ENCODE data around the gene MYO1B.

The MYO1B gene

GRCh38 chr2:191374939-191375338 lies 129.7 kb downstream of the MYO1B start:
- WGBS (ENCODE audit: insufficient coverage, insufficient read length): no CpG with 5 or more reads among the region's 1 CpG
- no peaks in the 10 kb centered on the region for H3K9me3 ChIP-seq (ENCODE audit: control insufficient read depth, insufficient read depth, low read length)

GRCh38 chr2:191376981-191377629 lies 131.9 kb downstream of the MYO1B start:
- Histone ChIP-seq H3K27ac (ENCODE audit: low read length) (no peak overlapping the region), H3K27me3 (ENCODE audit: control insufficient read depth, insufficient read depth, low read length) (no peaks in the 10 kb centered on the region), H3K4me1 (ENCODE audit: control insufficient read depth, insufficient read depth, low read length) (no peaks in the 10 kb centered on the region), H3K36me3 (ENCODE audit: control insufficient read depth, insufficient read depth, low read length) (no peaks in the 10 kb centered on the region), H3K4me3 (ENCODE audit: low read length) (no peak overlapping the region), H3K9me3 (ENCODE audit: control insufficient read depth, insufficient read depth, low read length) (no peaks in the 10 kb centered on the region)
- WGBS (ENCODE audit: insufficient coverage, insufficient read length): 100% methylated on average over 1 of the region's 3 CpGs
- no peak for DNase-seq (ENCODE audit: low read depth, low spot score)

More at GRCh38 chr2:191374939-191375338, 129.7 kb downstream of the MYO1B start:
- Histone ChIP-seq H3K4me3 (ENCODE audit: low read length) (no peak overlapping the region), H3K36me3 (ENCODE audit: control insufficient read depth, insufficient read depth, low read length) (no peaks in the 10 kb centered on the region), H3K27ac (ENCODE audit: low read length) (no peak overlapping the region), H3K4me1 (ENCODE audit: control insufficient read depth, insufficient read depth, low read length) (no peaks in the 10 kb centered on the region), H3K27me3 (ENCODE audit: control insufficient read depth, insufficient read depth, low read length) (no peaks in the 10 kb centered on the region)
- DNase-seq (ENCODE audit: low read depth, low spot score): no peak

GRCh38 chr2:191379375-191379774 lies 134.2 kb downstream of the MYO1B start:
- H3K27ac ChIP-seq (ENCODE audit: low read length): no peak overlapping the region
- no peak overlapping the region for H3K4me3 ChIP-seq (ENCODE audit: low read length)
- no peaks in the 10 kb centered on the region for H3K9me3 ChIP-seq (ENCODE audit: control insufficient read depth, insufficient read depth, low read length)
- H3K4me1 ChIP-seq (ENCODE audit: control insufficient read depth, insufficient read depth, low read length): no peaks in the 10 kb centered on the region
- H3K27me3 ChIP-seq (ENCODE audit: control insufficient read depth, insufficient read depth, low read length): no peaks in the 10 kb centered on the region
- peaks cover 3% of the 10 kb centered on the region; the same call in 1 of the 2 replicates for H3K36me3 ChIP-seq (ENCODE audit: control insufficient read depth, insufficient read depth, low read length)
- no peak for DNase-seq (ENCODE audit: low read depth, low spot score)

GRCh38 chr2:191382801-191383200 lies 137.6 kb downstream of the MYO1B start:
- H3K36me3 ChIP-seq (ENCODE audit: control insufficient read depth, insufficient read depth, low read length): peaks cover 6% of the 10 kb centered on the region; the same call in 1 of the 2 replicates
- no peak overlapping the region for H3K4me3 ChIP-seq (ENCODE audit: low read length)
- no peaks in the 10 kb centered on the region for H3K9me3 ChIP-seq (ENCODE audit: control insufficient read depth, insufficient read depth, low read length)
- H3K27ac ChIP-seq (ENCODE audit: low read length): no peak overlapping the region
- H3K27me3 ChIP-seq (ENCODE audit: control insufficient read depth, insufficient read depth, low read length): no peaks in the 10 kb centered on the region
- no peaks in the 10 kb centered on the region; the same call in 1 of the 2 replicates for H3K4me1 ChIP-seq (ENCODE audit: control insufficient read depth, insufficient read depth, low read length)
- no CpG with 5 or more reads among the region's 1 CpG for WGBS (ENCODE audit: insufficient coverage, insufficient read length)
- no peak for DNase-seq (ENCODE audit: low read depth, low spot score)

- H3K27ac ChIP-seq (ENCODE audit: low read length): no peak overlapping the region
- H3K4me3 ChIP-seq (ENCODE audit: low read length): no peak overlapping the region
- no CpG with 5 or more reads among the region's 1 CpG for WGBS (ENCODE audit: insufficient coverage, insufficient read length)
- H3K9me3 ChIP-seq (ENCODE audit: control insufficient read depth, insufficient read depth, low read length): no peaks in the 10 kb centered on the region
- peaks cover 6% of the 10 kb centered on the region; the same call in 1 of the 2 replicates for H3K36me3 ChIP-seq (ENCODE audit: control insufficient read depth, insufficient read depth, low read length)
- DNase-seq (ENCODE audit: low read depth, low spot score): no peak
- no peaks in the 10 kb centered on the region for H3K27me3 ChIP-seq (ENCODE audit: control insufficient read depth, insufficient read depth, low read length)
- H3K4me1 ChIP-seq (ENCODE audit: control insufficient read depth, insufficient read depth, low read length): no peaks in the 10 kb centered on the region; the same call in 1 of the 2 replicates
These were observed 138.3 kb downstream of the MYO1B start for GRCh38 chr2:191383486-191383885.

GRCh38 chr2:191384829-191385228 lies 139.6 kb downstream of the MYO1B start:
- H3K27ac ChIP-seq (ENCODE audit: low read length): no peak overlapping the region
- H3K36me3 ChIP-seq (ENCODE audit: control insufficient read depth, insufficient read depth, low read length): peaks cover 6% of the 10 kb centered on the region; the same call in 1 of the 2 replicates
- H3K4me1 ChIP-seq (ENCODE audit: control insufficient read depth, insufficient read depth, low read length): no peaks in the 10 kb centered on the region; the same call in 1 of the 2 replicates
- no peaks in the 10 kb centered on the region for H3K27me3 ChIP-seq (ENCODE audit: control insufficient read depth, insufficient read depth, low read length)
- DNase-seq (ENCODE audit: low read depth, low spot score): no peak
- no peak overlapping the region for H3K4me3 ChIP-seq (ENCODE audit: low read length)
- no peaks in the 10 kb centered on the region for H3K9me3 ChIP-seq (ENCODE audit: control insufficient read depth, insufficient read depth, low read length)
- WGBS (ENCODE audit: insufficient coverage, insufficient read length): no CpG with 5 or more reads among the region's 2 CpGs

- Histone ChIP-seq H3K27me3 (ENCODE audit: control insufficient read depth, insufficient read depth, low read length) (no peaks in the 10 kb centered on the region), H3K36me3 (ENCODE audit: control insufficient read depth, insufficient read depth, low read length) (peaks cover 6% of the 10 kb centered on the region; the same call in 1 of the 2 replicates), H3K9me3 (ENCODE audit: control insufficient read depth, insufficient read depth, low read length) (no peaks in the 10 kb centered on the region), H3K4me3 (ENCODE audit: low read length) (no peak overlapping the region), H3K4me1 (ENCODE audit: control insufficient read depth, insufficient read depth, low read length) (no peaks in the 10 kb centered on the region; the same call in 1 of the 2 replicates), H3K27ac (ENCODE audit: low read length) (no peak overlapping the region)
- DNase-seq (ENCODE audit: low read depth, low spot score): no peak
- 100% methylated on average over 1 of the region's 6 CpGs for WGBS (ENCODE audit: insufficient coverage, insufficient read length)
These were observed 140.4 kb downstream of the MYO1B start for GRCh38 chr2:191385416-191386160.

GRCh38 chr2:191386938-191387536 lies 141.8 kb downstream of the MYO1B start:
- no CpG with 5 or more reads among the region's 7 CpGs for WGBS (ENCODE audit: insufficient coverage, insufficient read length)
- Histone ChIP-seq H3K9me3 (ENCODE audit: control insufficient read depth, insufficient read depth, low read length) (no peaks in the 10 kb centered on the region), H3K27me3 (ENCODE audit: control insufficient read depth, insufficient read depth, low read length) (no peaks in the 10 kb centered on the region), H3K36me3 (ENCODE audit: control insufficient read depth, insufficient read depth, low read length) (peaks cover 8% of the 10 kb centered on the region; the same call in 1 of the 2 replicates), H3K27ac (ENCODE audit: low read length) (no peak overlapping the region), H3K4me1 (ENCODE audit: control insufficient read depth, insufficient read depth, low read length) (no peaks in the 10 kb centered on the region; the same call in 1 of the 2 replicates), H3K4me3 (ENCODE audit: low read length) (no peak overlapping the region)
- no peak for DNase-seq (ENCODE audit: low read depth, low spot score)

GRCh38 chr2:191389288-191389687 lies 144.1 kb downstream of the MYO1B start:
- DNase-seq (ENCODE audit: low read depth, low spot score): no peak
- no peak overlapping the region for H3K27ac ChIP-seq (ENCODE audit: low read length)
- WGBS (ENCODE audit: insufficient coverage, insufficient read length): no CpG with 5 or more reads among the region's 5 CpGs
- H3K9me3 ChIP-seq (ENCODE audit: control insufficient read depth, insufficient read depth, low read length): no peaks in the 10 kb centered on the region
- peaks cover 6% of the 10 kb centered on the region; the same call in 1 of the 2 replicates for H3K36me3 ChIP-seq (ENCODE audit: control insufficient read depth, insufficient read depth, low read length)
- no peaks in the 10 kb centered on the region for H3K27me3 ChIP-seq (ENCODE audit: control insufficient read depth, insufficient read depth, low read length)
- no peak overlapping the region for H3K4me3 ChIP-seq (ENCODE audit: low read length)
- no peaks in the 10 kb centered on the region; the same call in 1 of the 2 replicates for H3K4me1 ChIP-seq (ENCODE audit: control insufficient read depth, insufficient read depth, low read length)

- WGBS (ENCODE audit: insufficient coverage, insufficient read length): no CpG with 5 or more reads among the region's 3 CpGs
- no peak for DNase-seq (ENCODE audit: low read depth, low spot score)
- no peaks in the 10 kb centered on the region for H3K9me3 ChIP-seq (ENCODE audit: control insufficient read depth, insufficient read depth, low read length)
- no peak overlapping the region for H3K27ac ChIP-seq (ENCODE audit: low read length)
- no peak overlapping the region for H3K4me3 ChIP-seq (ENCODE audit: low read length)
- H3K27me3 ChIP-seq (ENCODE audit: control insufficient read depth, insufficient read depth, low read length): no peaks in the 10 kb centered on the region
- peaks cover 3% of the 10 kb centered on the region; the same call in 1 of the 2 replicates for H3K36me3 ChIP-seq (ENCODE audit: control insufficient read depth, insufficient read depth, low read length)
- H3K4me1 ChIP-seq (ENCODE audit: control insufficient read depth, insufficient read depth, low read length): no peaks in the 10 kb centered on the region
These were observed 146.0 kb downstream of the MYO1B start for GRCh38 chr2:191391171-191391570.

All from iPS DF 6.9 (cell line).